HG02571 (cell line): ENCODE data around the gene MRPL52.

Experiments used
- ATAC-seq: cut with Tn5 transposase; IDR thresholded peaks from one replicate; pipeline ENCODE4 v1.9.1; 2021; ENCODE audit warnings: mild to moderate bottlenecking, moderate library complexity; ENCODE audit not compliant: unreplicated experiment

MRPL52 gene

DNA sequence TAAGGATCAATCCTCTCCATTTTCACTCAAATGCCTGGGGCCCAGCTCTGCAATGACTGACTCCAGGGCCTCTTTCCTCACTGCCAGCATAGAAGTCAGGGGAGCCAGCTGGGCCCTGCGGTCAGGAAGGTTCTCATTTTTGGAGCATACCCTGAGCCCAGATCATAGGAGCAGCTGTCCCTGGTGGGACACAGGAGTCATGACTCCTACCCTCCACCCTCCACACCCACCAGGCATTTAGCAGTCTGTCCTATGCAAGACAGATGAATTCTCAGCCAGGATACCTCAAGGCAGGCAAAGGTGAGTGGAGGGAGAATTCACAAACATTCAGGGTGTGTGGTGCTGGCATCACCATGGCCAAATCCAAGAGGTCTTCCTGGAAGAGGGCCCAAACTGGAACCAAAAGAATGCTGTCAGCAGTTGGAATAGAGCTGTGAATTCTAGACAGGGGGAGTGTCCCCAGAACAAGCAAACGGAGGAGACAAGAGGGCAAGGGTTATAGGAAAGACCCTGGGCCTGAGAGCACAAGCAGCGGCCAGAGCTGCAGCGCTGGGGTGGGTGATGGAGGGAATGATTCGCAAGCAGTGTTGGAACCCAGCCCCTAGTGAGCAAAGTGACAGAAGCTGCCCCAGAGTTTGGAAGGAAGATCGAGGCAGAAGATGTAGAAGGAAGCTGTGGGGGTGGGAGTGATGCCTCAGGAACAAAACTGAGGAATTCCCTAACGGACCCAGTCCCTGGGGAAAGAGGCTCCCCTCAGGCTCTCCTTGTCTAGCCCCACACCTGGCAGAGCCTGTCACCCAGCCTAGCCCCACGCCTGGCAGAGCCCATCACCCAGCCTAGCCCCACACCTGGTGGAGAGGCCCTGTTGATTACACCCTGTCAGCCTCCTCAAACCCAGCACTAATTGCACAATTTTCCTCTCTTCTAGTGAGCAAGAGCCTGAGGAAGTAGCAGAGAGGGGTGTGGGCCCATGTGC, 48.9 kb downstream of the MRPL52 start:
- no peak for ATAC-seq

DNA sequence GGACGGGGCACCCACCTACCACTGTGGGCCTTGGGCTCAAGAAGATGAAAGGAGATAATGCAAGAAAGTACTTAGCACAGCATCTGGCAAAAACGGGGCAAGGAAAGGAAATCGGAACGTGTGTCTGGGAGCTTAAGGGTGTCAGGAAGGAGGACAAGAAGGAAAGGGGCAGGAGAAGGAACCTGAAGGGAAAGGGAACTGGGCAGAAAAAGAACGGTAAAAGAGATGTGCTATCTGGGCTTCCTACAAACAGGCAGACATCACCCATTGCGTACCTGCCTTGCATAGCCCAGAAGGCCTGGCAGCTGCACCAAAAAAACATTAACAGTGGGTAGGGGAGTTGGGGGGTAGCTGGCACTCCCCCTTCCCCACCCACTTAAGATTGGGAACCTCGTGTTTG, 52.4 kb downstream of the MRPL52 start:
- ATAC-seq, result no peak

DNA sequence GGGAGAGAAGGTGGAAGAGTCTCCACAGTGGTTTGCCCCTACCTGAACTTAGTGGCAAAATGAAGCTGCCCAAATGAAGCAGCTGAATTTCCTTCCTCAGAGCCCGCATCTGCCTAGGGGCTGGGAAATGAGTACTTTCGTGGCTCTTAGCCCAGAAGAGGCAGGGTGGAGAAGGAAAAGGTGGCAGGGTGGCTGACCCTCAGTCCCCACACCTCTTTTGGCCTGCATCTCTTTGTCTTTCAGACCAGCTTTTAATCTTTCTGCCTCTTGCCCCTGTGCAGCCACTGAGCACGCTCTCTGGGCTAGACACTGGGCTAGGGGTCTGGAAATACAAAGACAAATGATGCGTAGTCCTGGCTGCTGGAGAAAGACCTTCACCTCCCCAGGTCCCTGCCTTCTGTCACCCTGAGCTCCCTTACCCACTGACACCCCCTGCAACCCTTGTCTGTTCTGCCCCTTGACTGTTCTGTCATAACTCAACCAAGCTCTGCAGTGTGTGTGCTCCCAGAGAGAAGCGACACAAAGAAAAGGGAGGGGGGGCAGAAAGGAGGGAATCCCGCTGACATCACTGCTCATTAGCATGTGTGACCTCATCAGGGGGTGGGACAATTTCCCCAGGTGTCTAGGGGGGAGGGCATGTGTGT, 53.0 kb downstream of the MRPL52 start:
- ATAC-seq, result no peak

DNA sequence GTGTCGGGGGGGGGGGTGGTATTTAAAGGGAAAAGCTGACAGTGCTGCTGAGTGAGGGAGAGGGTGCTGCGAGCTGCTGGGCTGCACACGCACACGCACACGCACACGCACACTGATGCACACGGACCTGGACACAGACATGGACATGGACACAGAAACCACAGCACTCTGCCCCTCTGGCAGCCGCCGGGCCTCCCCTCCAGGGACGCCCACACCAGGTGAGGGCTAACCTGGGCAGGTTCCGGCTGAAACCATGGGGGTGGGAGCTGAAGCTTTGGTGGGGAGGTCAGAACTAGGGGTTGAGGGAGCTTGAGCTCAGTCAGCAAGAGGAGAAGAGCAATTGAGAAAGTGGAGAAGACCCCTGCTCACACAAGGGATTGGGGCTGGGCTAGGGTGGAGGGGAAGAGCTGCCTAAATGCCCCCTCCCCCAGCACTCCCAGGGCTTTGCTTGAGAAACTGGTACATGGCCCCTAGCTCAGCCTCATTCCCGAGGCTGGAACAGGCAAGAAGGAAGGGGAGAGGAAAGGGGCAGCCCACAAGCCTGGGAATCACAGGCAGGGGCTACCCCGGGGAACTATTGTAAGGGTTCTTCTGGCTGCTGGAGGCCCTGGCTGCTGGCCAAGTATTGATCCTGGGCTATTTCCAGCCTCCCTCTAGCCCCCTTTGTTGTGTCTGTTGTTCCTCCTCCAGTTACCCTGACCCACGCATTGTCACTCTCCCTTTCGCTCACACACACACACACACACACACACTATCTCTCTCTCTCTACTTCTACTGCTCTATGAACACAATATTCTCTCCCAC, 53.7 kb downstream of the MRPL52 start, which contains the start of gene REM2:
Gene REM2, plus strand, starts transcription at position 50 of the 804 bp plus-strand sequence. Its CDS starts 66 bp downstream, at position 116.
- ATAC-seq, result no peak

DNA sequence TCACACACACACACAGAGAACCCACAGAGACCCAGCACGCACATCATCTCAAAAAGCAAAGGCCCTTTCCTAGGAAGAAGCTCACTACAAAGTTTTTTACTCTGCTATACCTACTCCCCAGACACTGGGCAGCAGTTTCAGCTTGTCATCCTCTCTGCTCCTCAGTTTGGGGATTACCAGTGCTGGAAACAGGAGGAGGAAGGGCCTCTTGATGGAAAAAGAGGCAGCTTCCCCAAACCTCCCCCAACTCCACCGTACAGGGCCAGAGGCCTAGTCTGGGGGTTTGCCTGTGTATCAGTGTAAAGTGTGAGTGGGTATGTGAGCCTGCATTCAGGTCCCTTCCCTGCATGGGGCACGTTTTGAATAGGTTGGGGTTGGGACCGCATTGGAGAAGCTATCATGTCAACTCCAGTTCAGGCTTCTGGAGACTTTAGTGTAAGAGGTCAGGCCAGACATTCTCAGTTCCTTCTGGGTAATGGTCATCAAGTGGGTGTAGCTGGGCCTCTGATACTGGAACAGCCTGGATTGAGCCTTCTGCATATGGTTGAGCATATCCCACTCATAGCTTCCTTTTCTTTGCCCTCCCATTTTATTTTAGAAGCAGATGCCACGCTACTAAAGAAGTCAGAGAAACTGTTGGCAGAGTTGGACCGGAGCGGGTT, 54.5 kb downstream of the MRPL52 start:
- ATAC-seq, result no peak
